GM18498 (cell line): ENCODE data around the gene PNKD.
"Not testable (repeated sequence)": the region's sequence is repeated elsewhere in the genome, so short reads cannot be mapped to it uniquely, and the experiment has no call there.

Source experiments
- ATAC-seq: cut with Tn5 transposase; IDR thresholded peaks from one replicate; pipeline ENCODE4 v1.9.1; 2021; ENCODE audit warnings: mild to moderate bottlenecking, moderate library complexity; ENCODE audit not compliant: unreplicated experiment

Gene PNKD

GRCh38 chr2:218291318-218292047, 21.2 kb downstream of the PNKD start:
- no peak for ATAC-seq

GRCh38 chr2:218292048-218293014, 22.0 kb downstream of the PNKD start, which contains the start of gene TMBIM1:
Gene TMBIM1, minus strand, starts transcription at chr2:218292503. Its CDS starts 10,362 bp downstream, at chr2:218282141.
- ATAC-seq = peak; percentile 82

GRCh38 chr2:218293715-218294429, 23.6 kb downstream of the PNKD start:
- no peak for ATAC-seq

- ATAC-seq = no peak
Measured at GRCh38 chr2:218294430-218295022, 24.2 kb downstream of the PNKD start.

- ATAC-seq = no peak
Measured at GRCh38 chr2:218295029-218295428, 24.7 kb downstream of the PNKD start.

- ATAC-seq = no peak
Measured at GRCh38 chr2:218296200-218296599, 25.9 kb downstream of the PNKD start.

GRCh38 chr2:218296847-218297246, 26.5 kb downstream of the PNKD start:
- no peak for ATAC-seq

- ATAC-seq = no peak
Measured at GRCh38 chr2:218298314-218298875, 28.1 kb downstream of the PNKD start.

- ATAC-seq = no peak
Measured at GRCh38 chr2:218300141-218300540, 29.8 kb downstream of the PNKD start.

GRCh38 chr2:218301176-218301819, 31.0 kb downstream of the PNKD start:
- peak; percentile 72 for ATAC-seq

GRCh38 chr2:218305383-218305782, 35.1 kb downstream of the PNKD start:
- ATAC-seq = no peak

- ATAC-seq = no peak
Measured at GRCh38 chr2:218306184-218306920, 36.0 kb downstream of the PNKD start.

- ATAC-seq = no peak
Measured at GRCh38 chr2:218307415-218308090, 37.2 kb downstream of the PNKD start.

GRCh38 chr2:218310853-218311540, 40.7 kb downstream of the PNKD start:
- no peak for ATAC-seq

GRCh38 chr2:218311541-218312266, 41.4 kb downstream of the PNKD start:
- not testable (repeated sequence) for ATAC-seq

GRCh38 chr2:218312267-218312756, 42.0 kb downstream of the PNKD start:
- ATAC-seq = no peak

GRCh38 chr2:218313356-218313755, 43.0 kb downstream of the PNKD start:
- ATAC-seq = no peak
